ENCODE results near the gene MIEF2. TPM values are rescaled to one million over a fixed set of nuclear protein-coding genes. Genes with fewer than 3 reads are reported as not detected.

MIEF2 gene
- total RNA-seq, 1 donor from 2014 or later, result 9.5 TPM

DNA sequence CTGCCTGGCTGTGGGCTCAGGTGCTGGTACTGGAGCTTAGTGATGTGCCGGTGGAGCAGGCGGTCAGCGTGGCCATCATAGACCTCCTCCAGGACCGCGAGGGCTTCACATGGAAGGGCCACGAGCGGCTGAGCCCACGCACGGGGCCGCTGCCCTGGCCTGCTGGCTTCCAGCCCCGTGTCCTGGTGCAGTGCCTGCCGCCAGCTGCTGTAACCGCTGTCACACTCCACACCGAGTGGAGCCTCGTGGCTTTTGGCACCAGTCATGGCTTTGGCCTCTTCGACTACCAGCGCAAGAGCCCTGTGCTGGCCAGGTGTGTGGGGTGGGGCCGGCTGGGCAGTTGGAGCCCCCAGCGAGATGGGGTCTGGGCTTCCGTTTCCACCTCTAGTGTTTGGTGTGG lies 23.0 kb upstream of the MIEF2 start:
- Histone ChIP-seq H3K4me1 (no peaks in the 10 kb centered on the region), H3K27me3 (ENCODE audit: low read depth) (no peaks in the 10 kb centered on the region), H3K36me3 (peaks cover 67% of the 10 kb centered on the region), H3K4me3 (no peak overlapping the region), H3K27ac (no peak overlapping the region), H3K9me3 (no peaks in the 10 kb centered on the region)
- DNase-seq (no peak), ATAC-seq (no peak)
- intact Hi-C loops (cut with DNase I), result no loop called here
- TF ChIP-seq, protein P1, sequence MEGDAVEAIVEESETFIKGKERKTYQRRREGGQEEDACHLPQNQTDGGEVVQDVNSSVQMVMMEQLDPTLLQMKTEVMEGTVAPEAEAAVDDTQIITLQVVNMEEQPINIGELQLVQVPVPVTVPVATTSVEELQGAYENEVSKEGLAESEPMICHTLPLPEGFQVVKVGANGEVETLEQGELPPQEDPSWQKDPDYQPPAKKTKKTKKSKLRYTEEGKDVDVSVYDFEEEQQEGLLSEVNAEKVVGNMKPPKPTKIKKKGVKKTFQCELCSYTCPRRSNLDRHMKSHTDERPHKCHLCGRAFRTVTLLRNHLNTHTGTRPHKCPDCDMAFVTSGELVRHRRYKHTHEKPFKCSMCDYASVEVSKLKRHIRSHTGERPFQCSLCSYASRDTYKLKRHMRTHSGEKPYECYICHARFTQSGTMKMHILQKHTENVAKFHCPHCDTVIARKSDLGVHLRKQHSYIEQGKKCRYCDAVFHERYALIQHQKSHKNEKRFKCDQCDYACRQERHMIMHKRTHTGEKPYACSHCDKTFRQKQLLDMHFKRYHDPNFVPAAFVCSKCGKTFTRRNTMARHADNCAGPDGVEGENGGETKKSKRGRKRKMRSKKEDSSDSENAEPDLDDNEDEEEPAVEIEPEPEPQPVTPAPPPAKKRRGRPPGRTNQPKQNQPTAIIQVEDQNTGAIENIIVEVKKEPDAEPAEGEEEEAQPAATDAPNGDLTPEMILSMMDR (IDR thresholded peaks at IDR 0.05), result no peak

DNA sequence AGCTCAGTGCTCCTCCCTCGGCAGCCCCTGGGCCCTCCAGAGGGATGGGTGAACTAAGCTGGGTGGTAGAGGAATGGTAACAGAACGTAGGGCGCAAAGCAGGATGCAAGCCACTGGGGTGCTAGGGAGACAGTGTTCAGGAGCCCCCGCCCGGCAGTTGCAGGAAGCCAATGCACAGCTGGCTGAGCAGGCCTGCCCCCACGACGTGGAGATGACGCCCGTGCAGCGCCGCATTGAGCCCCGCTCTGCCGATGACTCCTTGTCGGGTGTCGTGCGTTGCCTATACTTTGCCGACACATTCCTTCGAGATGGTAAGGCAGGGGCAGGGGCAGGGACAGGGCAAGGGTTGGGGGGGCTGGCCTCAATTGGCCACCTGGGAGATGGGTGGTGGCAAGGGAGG lies 22.2 kb upstream of the MIEF2 start:
- Histone ChIP-seq H3K36me3 (peaks cover 66% of the 10 kb centered on the region), H3K27me3 (ENCODE audit: low read depth) (no peaks in the 10 kb centered on the region), H3K4me1 (no peaks in the 10 kb centered on the region), H3K27ac (no peak overlapping the region), H3K4me3 (no peak overlapping the region), H3K9me3 (no peaks in the 10 kb centered on the region)
- ATAC-seq (no peak), DNase-seq (no peak)
- TF ChIP-seq, protein P1 (IDR thresholded peaks at IDR 0.05), result no peak
- intact Hi-C loops (cut with DNase I), result no loop called here

DNA sequence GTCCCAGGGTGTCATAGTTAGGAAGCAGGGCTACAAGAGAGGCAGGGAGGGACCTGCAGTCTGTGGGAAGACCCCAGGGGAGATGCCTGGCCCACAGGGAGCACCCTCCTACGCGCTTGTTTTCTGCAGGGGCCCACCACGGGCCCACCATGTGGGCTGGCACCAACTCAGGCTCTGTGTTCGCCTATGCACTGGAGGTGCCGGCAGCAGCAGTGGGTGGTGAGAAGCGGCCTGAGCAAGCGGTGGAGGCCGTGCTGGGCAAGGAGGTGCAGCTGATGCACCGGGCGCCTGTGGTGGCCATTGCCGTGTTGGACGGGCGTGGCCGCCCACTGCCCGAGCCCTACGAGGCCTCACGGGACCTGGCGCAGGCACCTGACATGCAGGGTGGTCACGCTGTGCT lies 20.0 kb upstream of the MIEF2 start:
- Histone ChIP-seq H3K27ac (no peak overlapping the region), H3K4me3 (no peak overlapping the region), H3K9me3 (no peaks in the 10 kb centered on the region), H3K27me3 (ENCODE audit: low read depth) (no peaks in the 10 kb centered on the region), H3K4me1 (no peaks in the 10 kb centered on the region), H3K36me3 (peaks cover 62% of the 10 kb centered on the region)
- ATAC-seq (no peak), DNase-seq (no peak)
- TF ChIP-seq, protein P1 (IDR thresholded peaks at IDR 0.05), result no peak
- intact Hi-C loops (cut with DNase I), result no loop called here

DNA sequence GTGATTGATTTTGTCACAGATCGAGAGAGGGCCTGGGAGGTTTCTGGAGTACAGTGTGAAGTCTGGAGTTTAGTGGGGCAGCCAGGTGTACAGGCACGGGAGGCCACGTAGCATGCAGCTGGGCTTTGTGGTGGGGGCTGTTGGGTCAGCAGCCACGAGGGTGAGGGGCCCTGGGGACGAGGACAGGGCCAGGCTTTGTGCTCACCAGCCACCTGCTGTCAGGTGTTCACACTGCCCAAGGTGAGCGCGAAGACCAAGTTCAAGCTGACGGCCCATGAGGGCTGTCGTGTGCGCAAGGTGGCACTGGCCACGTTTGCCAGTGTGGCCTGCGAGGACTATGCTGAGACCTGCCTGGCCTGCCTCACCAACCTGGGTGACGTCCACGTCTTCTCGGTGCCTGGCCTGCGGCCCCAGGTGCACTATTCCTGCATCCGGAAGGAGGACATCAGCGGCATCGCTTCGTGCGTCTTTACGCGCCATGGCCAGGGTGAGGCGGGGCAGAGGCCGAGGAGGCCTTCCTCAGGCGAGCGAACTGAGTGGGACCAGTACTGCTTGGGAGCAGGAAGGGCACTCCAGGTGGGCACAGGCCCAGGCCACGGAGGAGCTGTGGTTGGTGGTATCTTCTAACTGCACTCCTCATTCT lies 19.1 kb upstream of the MIEF2 start:
- no peak for DNase-seq
- H3K9me3 ChIP-seq, result no peaks in the 10 kb centered on the region
- no peak overlapping the region for H3K27ac ChIP-seq
- TF ChIP-seq, protein P1 (IDR thresholded peaks at IDR 0.05), result no peak
- intact Hi-C loops (cut with DNase I), result no loop called here
- no peaks in the 10 kb centered on the region for H3K4me1 ChIP-seq
- peaks cover 66% of the 10 kb centered on the region for H3K36me3 ChIP-seq
- H3K4me3 ChIP-seq, result no peak overlapping the region
- ATAC-seq, result no peak
- H3K27me3 ChIP-seq (ENCODE audit: low read depth), result no peaks in the 10 kb centered on the region

DNA sequence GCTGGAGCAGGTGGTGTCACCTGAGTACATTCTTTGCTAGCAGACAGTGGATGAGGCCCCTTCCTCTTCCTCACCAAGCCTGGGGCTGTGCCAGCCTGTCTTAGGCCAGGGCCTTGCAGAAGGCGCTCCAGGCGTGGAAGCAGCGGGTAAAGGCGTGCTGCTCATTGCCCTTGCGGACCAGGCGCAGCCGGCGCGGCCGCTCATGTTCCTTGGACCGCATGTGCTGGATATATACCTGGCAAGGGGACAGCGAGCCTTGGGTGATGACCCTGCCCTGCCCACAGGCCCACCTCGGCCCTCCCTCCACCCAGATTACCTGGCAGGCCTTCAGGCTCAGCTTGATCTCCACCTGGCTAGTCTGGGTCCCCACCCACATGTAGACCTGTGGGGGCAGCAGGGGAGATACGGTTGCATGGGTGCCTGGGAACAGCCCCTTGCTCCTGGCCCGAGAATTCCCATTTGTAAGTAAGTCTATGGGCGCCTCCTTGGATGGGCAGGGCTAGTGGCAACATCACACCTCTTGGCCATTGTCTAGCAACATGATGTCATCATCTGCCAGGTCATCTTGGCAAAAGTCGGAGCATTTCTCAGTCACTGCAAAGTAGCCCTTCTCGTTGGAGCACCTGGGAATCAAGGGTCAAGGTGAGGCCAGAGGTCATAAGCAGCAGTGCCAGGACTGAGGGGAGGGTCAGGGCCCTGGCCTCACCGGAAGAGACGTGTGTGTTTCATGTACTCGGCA lies 15.3 kb upstream of the MIEF2 start:
- intact Hi-C loops (cut with DNase I), result no loop called here
- H3K36me3 ChIP-seq, result peaks cover 83% of the 10 kb centered on the region
- ATAC-seq, result no peak

More for the DNA sequence above, 15.3 kb upstream of the MIEF2 start:
- Histone ChIP-seq H3K27me3 (ENCODE audit: low read depth) (no peaks in the 10 kb centered on the region), H3K9me3 (no peaks in the 10 kb centered on the region), H3K4me3 (no peak overlapping the region), H3K27ac (no peak overlapping the region), H3K4me1 (peaks cover 18% of the 10 kb centered on the region)
- no peak for DNase-seq
- TF ChIP-seq, protein P1 (IDR thresholded peaks at IDR 0.05), result no peak

Measured in lower lobe of right lung (tissue), 2 donors.